NCI-H1694 treated with DMSO at 0.1 percent for 48 hours (cell line): Measurements from ENCODE around the gene SNX9.
"Not testable (repeated sequence)": the region's sequence is repeated elsewhere in the genome, so short reads cannot be mapped to it uniquely, and the experiment has no call there.

Experiments
- DNase-seq: peaks from one replicate; lab custom pipeline; 2025; lab: John Stamatoyannopoulos, UW

SNX9 gene

DNA sequence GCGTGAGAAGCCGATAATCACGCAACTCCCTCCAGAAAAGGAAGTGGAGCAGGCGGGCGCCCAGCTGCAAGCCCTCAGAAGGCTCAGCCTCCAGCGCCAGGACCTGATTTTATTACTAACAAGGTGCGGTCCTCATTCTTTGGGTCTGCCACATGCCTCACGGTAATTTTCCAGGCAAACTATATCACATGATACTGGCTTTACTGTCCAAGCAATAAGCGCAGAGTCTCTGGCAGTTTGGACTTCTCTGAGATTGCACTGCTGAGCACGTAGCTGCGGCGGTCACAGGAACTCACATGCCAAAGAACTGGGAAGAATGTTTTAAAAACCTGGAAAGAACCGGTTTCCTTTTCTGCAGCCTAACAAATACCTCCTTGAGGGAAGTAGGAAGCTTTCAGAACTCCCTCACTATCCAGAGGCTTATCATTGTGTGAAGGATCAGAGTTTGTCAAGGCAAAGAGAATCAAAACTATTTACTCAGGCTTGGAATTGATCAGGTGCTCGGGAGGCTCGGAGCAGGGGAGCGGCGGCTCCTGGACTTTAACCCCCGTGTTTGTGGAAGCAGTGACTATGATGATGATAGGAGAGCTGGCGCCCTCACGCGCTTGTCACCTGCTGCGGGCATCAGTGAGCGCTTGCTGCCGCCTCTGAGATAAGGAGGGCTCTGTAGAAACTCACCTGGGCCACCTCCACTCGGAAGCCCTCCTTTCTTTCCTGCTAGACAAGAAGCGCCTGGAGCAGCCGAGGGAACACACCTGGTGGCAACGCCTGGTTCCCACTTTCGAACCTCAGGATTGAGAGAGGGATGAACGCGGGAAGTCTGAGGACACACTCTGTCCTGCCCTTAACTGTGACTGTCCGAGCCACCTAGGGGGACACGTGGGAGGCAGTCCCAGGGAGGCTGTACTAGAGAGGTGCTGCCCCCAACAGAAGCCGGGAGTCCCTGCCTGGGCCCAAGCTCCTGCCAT is 131.4 kb downstream of the SNX9 start:
- DNase-seq, result no peak

GRCh38 chr6:157955675-157956074 is 132.6 kb downstream of the SNX9 start:
- DNase-seq, result no peak

DNA sequence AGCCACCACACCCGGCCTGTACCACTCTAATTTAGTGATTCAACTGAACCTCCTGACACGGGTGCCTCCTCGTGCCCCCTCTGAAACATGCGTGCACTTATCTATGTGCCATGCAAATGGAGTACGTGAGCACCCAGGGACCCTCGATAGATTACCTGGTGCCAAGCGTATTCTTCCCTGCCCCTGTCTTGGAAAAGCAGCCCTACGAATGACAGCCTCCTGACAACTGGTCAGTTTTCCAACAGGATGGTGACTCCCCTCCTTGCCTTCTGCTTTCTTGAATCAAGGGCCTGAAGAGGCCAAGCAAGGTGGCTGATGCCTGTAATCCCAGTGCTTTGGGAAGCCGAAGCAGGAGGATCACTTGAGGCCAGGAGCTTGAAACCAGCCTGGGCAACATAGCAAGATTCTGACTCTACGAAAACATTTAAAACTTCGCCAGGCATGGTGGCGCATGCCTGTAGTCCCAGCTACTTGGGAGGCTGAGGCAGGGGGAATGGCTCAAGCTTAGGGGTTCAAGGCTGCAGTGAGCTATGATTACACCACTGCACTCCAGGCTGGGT is 133.2 kb downstream of the SNX9 start:
- DNase-seq, result no peak

DNA sequence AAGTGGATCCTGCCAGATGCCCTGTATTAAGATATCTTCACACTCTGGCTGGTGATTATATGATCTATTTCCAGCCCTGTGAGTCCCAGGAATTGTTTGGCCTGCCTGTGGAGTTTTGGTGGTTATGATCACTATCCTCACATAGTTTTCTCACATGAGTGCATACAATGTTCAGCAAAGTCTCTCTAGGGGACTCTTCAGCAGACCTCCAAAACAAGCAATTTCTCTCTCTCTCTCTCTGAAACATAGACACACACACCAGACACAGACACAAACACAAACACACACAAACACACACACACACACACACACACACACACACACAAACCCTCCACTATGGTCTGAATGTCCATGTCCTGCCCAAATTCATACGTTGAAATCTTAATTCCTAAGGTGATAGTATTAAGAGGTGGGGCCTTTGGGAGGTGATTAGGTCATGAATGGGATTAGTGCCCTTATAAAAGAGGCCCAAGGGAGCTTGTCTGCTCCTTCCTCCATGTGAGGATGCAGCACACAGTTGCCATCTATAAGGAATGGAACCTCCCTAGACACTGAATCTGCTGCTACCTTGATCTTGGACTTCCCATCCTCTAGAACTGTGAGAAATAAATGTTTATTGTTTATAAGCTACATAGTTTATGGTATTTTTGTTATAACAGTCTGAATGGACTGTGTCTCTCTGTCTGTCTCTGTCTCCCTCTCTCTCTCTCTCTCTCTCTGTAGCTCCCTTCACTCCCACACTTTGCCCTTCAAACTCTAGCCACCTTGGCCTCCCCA is 136.6 kb downstream of the SNX9 start:
- DNase-seq, result no peak

- no peak for DNase-seq
Observed at GRCh38 chr6:157961153-157961831, 138.2 kb downstream of the SNX9 start.

- DNase-seq, result no peak
Observed at GRCh38 chr6:157961832-157962575, 139.0 kb downstream of the SNX9 start.

DNA sequence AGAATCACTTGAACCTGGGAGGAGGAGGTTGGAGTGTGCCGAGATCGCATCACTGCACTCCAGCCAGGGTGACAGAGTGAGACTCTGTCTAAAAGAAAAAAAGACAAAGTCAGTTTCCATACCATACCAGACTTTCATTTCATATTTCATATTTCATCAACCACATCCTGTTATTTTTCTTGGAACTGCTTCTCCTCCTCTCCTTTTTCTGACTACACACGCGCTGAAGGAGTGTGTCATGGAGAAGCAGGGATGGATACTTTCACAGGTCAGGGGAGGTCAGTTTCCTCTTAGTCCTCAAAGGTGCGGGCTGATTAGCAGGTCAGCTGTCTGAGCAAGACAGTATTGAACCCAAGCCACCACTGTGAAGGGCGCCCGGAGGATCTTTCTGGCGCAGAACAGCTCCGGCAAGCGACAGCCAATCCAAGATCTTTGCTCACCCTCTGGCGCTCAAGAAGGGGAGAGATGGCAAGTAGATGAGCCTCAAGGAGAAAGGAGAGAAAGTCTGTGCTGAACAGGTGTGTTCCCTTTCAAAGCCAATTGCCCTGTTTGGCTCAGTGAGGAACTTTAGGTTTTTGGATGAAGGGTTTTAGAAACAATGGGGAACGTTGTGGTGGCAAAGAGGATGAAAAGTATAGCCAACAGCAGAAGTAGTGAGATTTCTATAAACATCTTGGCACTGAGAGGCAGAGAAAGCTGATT is 139.7 kb downstream of the SNX9 start:
- DNase-seq, result no peak

- no peak for DNase-seq
Observed at GRCh38 chr6:157964100-157964499, 141.1 kb downstream of the SNX9 start.

DNA sequence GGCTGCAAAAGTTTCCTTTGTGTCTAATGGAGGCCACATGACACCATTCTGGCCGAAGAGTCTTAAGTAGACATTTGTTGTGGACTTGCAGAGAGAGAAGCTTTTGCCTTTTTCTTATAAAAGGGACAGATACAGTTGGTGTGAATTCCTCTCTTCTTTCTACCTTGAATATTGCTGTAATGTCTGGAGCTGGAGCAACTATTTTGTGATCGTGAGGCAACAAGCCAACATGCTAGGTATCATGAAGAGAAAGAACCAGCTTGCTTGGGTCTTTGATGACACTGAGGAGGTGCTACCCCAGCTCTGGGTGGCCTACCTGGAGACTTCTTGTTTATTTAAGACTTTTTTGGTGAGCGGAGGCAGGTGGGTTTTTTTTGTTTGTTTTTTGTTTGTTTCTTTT is 142.3 kb downstream of the SNX9 start:
- DNase-seq, result no peak

DNA sequence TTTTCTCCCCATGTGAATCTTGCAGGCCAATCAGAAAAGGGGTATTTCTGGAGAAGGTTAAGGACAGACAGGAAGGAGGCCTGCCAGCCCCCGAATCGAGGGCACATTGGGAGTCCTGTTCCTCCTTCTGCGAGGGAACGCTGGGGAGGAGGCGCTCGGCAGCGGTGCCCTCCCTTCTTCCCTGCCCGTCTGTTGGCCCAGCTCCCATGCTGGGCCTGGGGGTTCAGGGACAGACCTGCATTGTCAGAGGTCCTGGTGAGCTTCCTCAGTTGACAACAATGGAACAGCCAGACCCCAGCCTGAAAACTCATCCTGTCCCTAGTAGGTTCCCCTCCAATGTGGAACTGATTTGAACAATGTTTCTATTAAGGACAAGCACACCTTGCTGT is 143.5 kb downstream of the SNX9 start:
- no peak for DNase-seq

DNA sequence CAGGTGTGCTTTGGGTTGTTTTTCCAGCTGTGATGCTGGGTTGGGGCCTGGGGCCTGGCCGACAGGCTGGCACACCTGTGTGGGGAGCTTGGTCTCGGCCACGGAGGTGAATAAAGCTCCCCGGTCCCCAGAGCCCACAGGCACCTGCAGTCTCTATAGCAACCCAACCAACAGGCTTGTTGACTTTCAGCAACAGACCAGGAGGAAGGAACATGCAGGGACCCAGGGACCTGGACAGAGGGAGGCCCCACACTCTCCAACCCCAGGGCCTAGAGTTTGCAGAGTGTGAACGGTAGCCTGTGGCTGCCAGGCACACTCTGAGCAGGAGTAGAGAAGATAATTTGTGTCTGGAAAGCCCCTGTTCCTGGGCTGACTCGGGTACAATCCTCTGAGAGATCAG is 144.0 kb downstream of the SNX9 start:
- no peak for DNase-seq

DNA sequence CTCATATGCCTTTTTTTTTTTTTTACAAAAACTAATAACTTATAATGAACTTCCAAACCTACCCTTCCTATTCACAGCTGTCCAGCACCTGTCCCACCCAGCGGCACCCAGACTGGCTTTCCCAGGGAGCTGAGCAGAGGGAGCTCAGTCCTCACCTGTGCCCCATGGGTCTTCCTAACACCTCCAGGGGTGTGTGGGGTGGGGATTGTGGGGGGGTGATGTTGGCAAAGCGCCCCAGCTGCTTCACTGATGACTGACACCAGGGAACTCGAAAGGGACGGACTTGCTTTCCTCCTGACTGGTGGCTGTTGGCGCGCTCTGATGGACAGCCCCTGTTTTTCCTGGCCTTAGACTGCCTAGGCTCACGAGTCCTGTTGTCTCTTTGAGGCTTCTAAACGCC is 144.4 kb downstream of the SNX9 start:
- DNase-seq, result no peak

DNA sequence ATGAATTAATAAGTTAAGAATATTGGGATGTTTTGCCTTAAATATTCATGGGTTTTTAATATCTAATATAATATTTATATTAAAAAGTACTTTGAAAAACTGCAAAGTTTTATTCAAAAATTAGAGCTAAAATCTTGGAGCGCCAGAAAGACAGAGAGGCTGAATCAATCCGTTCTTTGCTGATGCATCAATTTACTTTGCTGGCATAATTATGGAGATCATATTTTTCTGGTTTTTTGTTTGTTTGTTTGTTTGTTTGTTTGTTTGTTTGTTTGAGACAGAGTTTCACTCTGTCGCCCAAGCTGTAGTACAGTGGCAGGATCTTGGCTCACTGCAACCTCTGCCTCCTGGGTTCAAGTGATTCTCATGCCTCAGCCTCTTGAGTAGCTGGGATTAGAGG is 149.1 kb downstream of the SNX9 start:
- DNase-seq, result not testable (repeated sequence)

- no peak for DNase-seq
Observed at GRCh38 chr6:157974341-157974894, 151.4 kb downstream of the SNX9 start.

GRCh38 chr6:157974967-157975366 is 151.9 kb downstream of the SNX9 start:
- no peak for DNase-seq

- no peak for DNase-seq
Observed at GRCh38 chr6:157975456-157975855, 152.4 kb downstream of the SNX9 start.

DNA sequence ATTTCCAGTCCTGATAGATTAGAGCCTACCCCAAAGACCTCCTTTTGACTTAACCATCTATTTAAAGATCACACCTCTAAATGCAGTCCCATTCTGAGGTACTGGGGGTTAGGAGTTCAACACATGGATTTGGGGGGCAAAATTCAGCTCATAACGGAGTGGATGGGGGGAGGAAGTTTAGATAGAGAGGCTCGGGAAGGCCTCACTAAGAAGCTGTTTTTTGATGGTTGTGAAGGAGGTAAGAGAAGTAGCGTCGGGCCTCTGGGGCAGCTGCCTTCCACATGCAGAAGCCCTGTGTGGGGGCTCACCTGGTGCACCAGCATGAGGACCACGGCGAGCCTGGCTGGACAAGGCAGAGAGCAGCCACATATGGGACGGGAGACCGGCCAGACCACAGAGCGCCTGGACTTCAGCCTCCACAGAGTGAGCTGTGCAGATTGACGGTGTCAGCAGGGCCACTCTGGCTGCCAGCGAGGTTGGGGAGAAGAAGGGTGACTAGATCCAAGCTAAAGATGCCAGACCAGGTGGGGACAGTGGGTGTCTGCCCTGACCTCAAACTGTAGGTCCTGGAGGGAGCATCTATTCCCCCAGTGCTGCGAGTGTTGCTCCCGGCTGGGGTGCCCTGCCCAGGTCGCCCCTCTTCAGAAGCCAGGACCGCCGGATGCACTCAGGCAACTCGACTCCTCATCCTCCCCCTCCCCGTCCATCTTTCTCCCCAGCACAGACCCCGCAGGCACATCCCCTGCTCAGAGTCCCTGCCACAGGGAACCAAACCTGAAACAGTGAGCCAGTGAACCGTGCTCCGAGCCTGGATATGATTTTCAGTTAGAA is 153.5 kb downstream of the SNX9 start:
- no peak for DNase-seq

DNA sequence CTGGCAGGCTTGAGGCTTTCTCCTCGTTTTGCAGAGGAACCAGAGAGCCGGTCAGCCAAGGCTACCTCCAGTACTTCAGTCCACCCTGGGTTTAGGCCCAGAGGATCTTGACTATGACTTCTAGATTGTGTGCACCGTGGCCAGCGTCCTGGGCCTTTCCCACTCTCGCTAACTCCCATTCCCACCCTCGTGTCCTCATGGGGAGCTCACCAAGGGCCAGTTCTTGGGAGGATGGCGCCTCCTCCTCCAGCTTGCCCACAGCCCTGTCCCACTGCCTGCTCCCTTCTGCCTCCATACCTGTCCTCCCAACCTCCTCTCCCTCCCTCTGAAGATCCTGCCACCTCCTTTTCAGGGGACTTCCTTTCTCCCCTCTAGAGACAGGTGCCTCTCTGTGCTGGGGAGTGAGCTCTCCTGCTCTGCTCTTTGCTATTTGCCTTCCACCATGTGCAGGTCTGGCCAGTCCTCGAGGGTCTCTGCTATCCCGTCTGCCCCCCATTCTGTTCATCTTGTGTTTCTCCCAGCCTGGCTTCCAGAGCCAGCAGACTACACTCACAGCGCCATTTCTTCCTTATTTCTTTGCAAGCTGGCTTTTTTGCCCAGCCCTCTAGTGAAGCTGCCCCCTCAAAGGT is 154.2 kb downstream of the SNX9 start:
- no peak for DNase-seq
